Measurements from ENCODE around the gene MAD2L1. TPM values are rescaled to one million over a fixed set of nuclear protein-coding genes. Genes with fewer than 3 reads are reported as not detected.

Gene MAD2L1
- total and polyA plus RNA-seq, 2 experiments from 2014 or later = 80.2 to 139 TPM

DNA sequence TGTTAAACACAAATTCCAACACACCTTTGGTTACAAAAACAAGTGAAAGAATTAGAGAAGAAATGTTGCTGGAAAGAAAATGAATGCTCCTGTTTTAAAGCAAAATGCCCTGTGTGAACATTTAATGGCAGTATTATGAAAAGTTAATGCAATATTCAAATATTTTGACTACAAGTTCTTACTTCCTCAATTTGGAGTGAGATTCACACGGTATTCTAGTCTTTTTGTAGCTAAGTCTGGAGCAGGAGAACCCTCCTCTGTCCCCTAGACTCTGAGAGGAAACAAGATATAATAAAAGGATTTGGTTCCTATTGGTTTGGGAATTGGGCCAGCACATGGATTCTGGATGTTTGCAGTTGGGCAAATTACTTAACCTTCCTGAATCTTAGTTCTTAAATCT, 12.7 kb downstream of the MAD2L1 start:
- Histone ChIP-seq H3K4me3 (no peak overlapping the region), H3K36me3 (ENCODE audit: insufficient read depth) (peaks cover 4% of the 10 kb centered on the region; the same call in 1 of the 2 replicates)

More for the DNA sequence above, 12.7 kb downstream of the MAD2L1 start:
- ATAC-seq = no peak
- DNase-seq (ENCODE audit: low spot score) = no peak
- TF ChIP-seq NANOG (IDR thresholded peaks at IDR 0.05; ENCODE audit: borderline replicate concordance) (no peak), POLR2AphosphoS5 (IDR thresholded peaks at IDR 0.05; ENCODE audit: low read depth) (no peak), STAT1 (IDR thresholded peaks at IDR 0.05; ENCODE audit: unreplicated experiment) (no peak), ZNF331 (CRISPR knock-in tag; IDR thresholded peaks at IDR 0.05; ENCODE audit: low read depth) (no peak), EZH2phosphoT487 (IDR thresholded peaks at IDR 0.05; ENCODE audit: unreplicated experiment) (no peak), ZNF114 (CRISPR knock-in tag; IDR thresholded peaks at IDR 0.05) (no peak), CREB1 (CRISPR knock-in tag; IDR thresholded peaks at IDR 0.05; ENCODE audit: low read depth) (no peak), JUNB (IDR thresholded peaks at IDR 0.05; ENCODE audit: unreplicated experiment) (no peak), EZH2 (IDR thresholded peaks at IDR 0.05; ENCODE audit: low read depth, unreplicated experiment) (no peak)
- TF ChIP-seq, protein P1, sequence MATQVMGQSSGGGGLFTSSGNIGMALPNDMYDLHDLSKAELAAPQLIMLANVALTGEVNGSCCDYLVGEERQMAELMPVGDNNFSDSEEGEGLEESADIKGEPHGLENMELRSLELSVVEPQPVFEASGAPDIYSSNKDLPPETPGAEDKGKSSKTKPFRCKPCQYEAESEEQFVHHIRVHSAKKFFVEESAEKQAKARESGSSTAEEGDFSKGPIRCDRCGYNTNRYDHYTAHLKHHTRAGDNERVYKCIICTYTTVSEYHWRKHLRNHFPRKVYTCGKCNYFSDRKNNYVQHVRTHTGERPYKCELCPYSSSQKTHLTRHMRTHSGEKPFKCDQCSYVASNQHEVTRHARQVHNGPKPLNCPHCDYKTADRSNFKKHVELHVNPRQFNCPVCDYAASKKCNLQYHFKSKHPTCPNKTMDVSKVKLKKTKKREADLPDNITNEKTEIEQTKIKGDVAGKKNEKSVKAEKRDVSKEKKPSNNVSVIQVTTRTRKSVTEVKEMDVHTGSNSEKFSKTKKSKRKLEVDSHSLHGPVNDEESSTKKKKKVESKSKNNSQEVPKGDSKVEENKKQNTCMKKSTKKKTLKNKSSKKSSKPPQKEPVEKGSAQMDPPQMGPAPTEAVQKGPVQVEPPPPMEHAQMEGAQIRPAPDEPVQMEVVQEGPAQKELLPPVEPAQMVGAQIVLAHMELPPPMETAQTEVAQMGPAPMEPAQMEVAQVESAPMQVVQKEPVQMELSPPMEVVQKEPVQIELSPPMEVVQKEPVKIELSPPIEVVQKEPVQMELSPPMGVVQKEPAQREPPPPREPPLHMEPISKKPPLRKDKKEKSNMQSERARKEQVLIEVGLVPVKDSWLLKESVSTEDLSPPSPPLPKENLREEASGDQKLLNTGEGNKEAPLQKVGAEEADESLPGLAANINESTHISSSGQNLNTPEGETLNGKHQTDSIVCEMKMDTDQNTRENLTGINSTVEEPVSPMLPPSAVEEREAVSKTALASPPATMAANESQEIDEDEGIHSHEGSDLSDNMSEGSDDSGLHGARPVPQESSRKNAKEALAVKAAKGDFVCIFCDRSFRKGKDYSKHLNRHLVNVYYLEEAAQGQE (IDR thresholded peaks at IDR 0.05; ENCODE audit: unreplicated experiment) = no peak
- TF ChIP-seq, protein P2, sequence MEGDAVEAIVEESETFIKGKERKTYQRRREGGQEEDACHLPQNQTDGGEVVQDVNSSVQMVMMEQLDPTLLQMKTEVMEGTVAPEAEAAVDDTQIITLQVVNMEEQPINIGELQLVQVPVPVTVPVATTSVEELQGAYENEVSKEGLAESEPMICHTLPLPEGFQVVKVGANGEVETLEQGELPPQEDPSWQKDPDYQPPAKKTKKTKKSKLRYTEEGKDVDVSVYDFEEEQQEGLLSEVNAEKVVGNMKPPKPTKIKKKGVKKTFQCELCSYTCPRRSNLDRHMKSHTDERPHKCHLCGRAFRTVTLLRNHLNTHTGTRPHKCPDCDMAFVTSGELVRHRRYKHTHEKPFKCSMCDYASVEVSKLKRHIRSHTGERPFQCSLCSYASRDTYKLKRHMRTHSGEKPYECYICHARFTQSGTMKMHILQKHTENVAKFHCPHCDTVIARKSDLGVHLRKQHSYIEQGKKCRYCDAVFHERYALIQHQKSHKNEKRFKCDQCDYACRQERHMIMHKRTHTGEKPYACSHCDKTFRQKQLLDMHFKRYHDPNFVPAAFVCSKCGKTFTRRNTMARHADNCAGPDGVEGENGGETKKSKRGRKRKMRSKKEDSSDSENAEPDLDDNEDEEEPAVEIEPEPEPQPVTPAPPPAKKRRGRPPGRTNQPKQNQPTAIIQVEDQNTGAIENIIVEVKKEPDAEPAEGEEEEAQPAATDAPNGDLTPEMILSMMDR (conservative IDR thresholded peaks at IDR 0.05; ENCODE audit: low read depth in 2 of 2) = no peak
- TF ChIP-seq, protein P3, sequence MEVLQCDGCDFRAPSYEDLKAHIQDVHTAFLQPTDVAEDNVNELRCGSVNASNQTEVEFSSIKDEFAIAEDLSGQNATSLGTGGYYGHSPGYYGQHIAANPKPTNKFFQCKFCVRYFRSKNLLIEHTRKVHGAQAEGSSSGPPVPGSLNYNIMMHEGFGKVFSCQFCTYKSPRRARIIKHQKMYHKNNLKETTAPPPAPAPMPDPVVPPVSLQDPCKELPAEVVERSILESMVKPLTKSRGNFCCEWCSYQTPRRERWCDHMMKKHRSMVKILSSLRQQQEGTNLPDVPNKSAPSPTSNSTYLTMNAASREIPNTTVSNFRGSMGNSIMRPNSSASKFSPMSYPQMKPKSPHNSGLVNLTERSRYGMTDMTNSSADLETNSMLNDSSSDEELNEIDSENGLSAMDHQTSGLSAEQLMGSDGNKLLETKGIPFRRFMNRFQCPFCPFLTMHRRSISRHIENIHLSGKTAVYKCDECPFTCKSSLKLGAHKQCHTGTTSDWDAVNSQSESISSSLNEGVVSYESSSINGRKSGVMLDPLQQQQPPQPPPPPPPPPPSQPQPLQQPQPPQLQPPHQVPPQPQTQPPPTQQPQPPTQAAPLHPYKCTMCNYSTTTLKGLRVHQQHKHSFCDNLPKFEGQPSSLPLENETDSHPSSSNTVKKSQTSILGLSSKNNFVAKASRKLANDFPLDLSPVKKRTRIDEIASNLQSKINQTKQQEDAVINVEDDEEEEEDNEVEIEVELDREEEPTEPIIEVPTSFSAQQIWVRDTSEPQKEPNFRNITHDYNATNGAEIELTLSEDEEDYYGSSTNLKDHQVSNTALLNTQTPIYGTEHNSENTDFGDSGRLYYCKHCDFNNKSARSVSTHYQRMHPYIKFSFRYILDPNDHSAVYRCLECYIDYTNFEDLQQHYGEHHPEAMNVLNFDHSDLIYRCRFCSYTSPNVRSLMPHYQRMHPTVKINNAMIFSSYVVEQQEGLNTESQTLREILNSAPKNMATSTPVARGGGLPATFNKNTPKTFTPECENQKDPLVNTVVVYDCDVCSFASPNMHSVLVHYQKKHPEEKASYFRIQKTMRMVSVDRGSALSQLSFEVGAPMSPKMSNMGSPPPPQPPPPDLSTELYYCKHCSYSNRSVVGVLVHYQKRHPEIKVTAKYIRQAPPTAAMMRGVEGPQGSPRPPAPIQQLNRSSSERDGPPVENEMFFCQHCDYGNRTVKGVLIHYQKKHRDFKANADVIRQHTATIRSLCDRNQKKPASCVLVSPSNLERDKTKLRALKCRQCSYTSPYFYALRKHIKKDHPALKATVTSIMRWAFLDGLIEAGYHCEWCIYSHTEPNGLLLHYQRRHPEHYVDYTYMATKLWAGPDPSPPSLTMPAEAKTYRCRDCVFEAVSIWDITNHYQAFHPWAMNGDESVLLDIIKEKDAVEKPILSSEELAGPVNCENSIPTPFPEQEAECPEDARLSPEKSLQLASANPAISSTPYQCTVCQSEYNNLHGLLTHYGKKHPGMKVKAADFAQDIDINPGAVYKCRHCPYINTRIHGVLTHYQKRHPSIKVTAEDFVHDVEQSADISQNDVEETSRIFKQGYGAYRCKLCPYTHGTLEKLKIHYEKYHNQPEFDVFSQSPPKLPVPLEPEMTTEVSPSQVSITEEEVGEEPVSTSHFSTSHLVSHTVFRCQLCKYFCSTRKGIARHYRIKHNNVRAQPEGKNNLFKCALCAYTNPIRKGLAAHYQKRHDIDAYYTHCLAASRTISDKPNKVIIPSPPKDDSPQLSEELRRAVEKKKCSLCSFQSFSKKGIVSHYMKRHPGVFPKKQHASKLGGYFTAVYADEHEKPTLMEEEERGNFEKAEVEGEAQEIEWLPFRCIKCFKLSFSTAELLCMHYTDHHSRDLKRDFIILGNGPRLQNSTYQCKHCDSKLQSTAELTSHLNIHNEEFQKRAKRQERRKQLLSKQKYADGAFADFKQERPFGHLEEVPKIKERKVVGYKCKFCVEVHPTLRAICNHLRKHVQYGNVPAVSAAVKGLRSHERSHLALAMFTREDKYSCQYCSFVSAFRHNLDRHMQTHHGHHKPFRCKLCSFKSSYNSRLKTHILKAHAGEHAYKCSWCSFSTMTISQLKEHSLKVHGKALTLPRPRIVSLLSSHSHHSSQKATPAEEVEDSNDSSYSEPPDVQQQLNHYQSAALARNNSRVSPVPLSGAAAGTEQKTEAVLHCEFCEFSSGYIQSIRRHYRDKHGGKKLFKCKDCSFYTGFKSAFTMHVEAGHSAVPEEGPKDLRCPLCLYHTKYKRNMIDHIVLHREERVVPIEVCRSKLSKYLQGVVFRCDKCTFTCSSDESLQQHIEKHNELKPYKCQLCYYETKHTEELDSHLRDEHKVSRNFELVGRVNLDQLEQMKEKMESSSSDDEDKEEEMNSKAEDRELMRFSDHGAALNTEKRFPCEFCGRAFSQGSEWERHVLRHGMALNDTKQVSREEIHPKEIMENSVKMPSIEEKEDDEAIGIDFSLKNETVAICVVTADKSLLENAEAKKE (CRISPR knock-in tag; IDR thresholded peaks at IDR 0.05) = no peak
- TF ChIP-seq, protein P4, sequence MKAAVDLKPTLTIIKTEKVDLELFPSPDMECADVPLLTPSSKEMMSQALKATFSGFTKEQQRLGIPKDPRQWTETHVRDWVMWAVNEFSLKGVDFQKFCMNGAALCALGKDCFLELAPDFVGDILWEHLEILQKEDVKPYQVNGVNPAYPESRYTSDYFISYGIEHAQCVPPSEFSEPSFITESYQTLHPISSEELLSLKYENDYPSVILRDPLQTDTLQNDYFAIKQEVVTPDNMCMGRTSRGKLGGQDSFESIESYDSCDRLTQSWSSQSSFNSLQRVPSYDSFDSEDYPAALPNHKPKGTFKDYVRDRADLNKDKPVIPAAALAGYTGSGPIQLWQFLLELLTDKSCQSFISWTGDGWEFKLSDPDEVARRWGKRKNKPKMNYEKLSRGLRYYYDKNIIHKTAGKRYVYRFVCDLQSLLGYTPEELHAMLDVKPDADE (IDR thresholded peaks at IDR 0.05) = no peak
- H2AFZ ChIP-seq = no peak overlapping the region
- Mint-ChIP-seq H3K27ac (no peak overlapping the region), H3K36me3 (ENCODE audit: low read depth) (peaks cover 14% of the 10 kb centered on the region), H3K4me3 (no peak overlapping the region), H3K4me1 (peaks cover 10% of the 10 kb centered on the region; the same call in 2 of the 3 replicates), H3K27me3 (ENCODE audit: insufficient read depth, low read depth, poor library complexity) (peaks cover 2% of the 10 kb centered on the region), H3K9me3 (no peaks in the 10 kb centered on the region)
- H3K27ac ChIP-seq (ENCODE audit: low read depth) = no peak overlapping the region
- H4K20me1 ChIP-seq (replicated peaks; ENCODE audit: insufficient read depth) = no peaks in the 10 kb centered on the region; the same call in 1 of the 2 replicates
- no peaks in the 10 kb centered on the region for H3K27me3 ChIP-seq (ENCODE audit: insufficient read depth)
- H3K79me2 ChIP-seq (replicated peaks; ENCODE audit: insufficient read depth) = no peaks in the 10 kb centered on the region
- H3K4me2 ChIP-seq = no peak overlapping the region
- no peaks in the 10 kb centered on the region for H3K9me2 ChIP-seq (ENCODE audit: insufficient read depth)
- H3F3A ChIP-seq (replicated peaks; ENCODE audit: low read depth) = no peaks in the 10 kb centered on the region
- 0 out of 2 replicates have a peak, but pooled peaks cover 13% of the 10 kb centered on the region for H3K4me1 ChIP-seq (ENCODE audit: insufficient read depth)

All from GM23338 (cell line).